ENCODE measurements around the gene CDK11A.
"Not testable (repeated sequence)": the region's sequence is repeated elsewhere in the genome, so short reads cannot be mapped to it uniquely, and the experiment has no call there.

CDK11A gene

DNA sequence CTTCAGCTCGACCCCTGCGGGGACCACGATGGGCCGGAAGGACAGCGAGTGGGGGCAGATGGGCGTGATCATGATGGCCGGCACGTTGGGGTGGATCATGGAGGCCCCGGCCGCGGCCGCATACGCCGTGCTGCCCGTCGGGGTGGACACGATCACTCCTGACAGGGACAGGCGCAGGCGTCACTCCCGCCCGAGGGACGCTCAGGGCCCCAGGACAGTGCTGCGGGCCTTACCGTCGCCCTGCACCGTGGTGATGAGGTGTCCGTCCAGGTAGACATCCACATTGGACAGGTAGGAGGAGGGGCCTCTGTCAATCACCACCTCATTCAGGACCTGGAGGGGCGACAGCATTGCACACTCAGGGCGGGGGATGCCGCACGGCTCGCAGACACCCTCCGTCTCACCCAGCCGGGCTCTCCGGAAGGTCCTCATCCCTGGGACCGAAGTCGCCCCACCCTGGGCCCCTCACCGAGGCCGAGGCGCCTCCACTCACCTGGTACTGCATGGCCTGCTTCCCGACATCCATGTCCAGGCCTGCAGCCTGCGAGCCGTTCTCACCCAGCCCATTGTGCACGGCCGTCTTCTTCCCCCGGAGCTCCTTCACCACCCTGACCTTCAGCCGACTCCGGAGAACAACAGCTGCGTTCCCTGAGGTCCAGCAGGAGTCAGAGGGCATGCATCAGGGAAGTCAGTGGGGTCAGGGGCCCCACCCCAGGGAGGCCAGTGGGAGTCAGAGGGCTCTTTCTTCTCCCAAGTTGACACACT, 30.1 kb upstream of the CDK11A start:
- DNase-seq, result no peak

DNA sequence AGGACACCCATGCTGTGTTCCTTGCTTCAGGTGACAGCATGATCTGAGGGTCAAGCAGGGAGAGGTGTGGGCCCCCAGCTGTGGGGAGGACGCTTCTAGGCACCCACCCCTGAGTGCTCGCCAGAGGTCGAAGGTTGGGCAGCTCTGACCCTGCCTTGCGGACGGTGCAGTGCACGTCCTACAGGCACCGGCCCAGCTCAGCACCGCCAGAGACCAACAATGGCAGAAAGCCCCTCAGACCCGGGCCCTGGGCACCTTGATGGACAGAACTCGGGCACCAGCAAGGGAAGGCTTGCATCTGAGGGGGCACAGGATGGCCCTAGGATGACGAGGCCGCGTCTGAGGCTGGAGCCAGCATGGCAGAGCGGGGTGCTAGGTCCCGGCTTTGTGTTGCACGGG, 29.4 kb upstream of the CDK11A start:
- DNase-seq, result no peak

DNA sequence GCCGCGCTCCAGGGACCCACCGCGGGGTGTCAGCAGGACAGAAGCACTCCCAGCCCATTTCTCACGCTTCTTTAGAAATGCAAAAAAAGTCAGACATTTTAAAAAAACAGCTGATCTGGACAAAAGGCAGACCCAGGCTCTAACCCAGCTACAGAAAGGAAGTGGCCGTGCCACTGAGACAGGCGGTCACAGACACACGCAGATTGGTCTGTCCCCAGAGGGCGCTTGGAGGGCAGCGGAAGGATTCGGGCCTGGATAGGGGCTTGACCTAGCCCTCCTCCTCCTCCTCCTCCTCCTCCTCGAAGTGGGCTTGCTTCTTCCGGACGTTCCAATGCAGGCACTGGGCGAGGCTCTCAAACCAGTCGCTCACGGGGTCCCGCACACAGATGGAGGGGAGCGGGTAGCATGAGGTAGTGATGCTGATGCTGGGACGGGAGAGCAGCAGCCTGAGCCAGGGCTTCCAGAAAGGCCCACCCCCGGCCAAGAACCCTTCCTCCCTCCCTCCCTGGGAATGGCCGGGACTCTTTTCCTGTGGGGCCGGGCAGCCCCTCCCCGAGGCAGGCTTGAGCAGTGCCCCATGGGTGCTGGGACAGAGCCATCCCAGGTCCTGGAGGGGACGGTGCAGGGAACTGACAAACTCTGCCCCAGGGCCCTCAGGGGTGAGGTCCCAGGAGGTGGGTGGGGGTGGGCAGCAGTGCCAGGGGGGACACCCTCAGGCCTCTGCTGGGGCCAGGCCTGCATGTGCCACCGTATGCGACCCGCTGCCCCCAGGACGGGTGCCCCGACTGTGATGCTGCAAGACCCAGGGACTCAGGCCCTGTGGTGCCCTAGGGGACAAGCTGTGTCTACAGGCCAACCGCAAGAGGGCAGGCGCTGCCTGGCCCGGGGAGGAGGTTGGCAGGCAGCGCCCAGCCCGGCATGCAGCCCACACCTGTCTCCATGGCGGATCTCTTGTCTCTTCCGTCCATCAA, 28.8 kb upstream of the CDK11A start:
- DNase-seq, result no peak

DNA sequence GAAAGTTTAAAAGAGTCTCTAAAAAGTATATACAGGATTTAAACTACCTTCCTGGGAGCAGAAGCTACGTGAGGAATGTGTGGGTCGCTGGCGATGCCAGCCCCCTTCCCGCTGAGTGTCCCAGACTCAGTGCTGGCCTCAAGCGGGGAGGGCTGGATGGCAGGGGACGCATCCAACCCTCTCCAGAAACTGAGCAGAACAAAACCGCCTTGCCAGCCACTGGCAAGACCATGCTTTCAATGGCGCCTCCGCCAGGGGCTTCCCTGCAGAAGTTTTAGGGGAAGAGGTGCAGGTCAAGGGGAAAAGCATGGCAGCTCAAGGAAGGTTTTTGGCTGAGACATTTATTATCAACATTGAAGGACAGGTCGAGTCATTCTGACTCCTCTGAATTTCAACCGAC, 28.0 kb upstream of the CDK11A start:
- no peak for DNase-seq

DNA sequence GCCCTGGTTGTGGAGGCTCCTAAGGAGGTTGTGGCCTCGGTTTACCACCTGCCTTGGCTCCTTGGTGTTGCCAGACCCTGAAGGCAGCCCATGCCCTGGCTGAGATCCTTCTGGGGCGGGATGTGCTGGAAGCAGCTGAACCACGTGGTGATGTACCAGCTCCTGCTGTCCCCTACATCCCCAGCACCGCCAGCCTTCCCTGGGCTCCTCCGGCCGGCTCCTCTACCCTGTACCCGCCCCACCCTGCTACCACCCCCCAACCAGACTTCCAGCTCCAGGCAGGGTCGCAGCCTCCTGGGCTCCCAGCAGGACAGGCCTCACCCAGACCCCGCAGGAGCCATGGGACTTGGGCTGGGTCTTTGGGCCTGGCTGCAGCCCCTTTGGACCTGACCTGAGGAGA, 25.8 kb upstream of the CDK11A start:
- DNase-seq, result not testable (repeated sequence)

DNA sequence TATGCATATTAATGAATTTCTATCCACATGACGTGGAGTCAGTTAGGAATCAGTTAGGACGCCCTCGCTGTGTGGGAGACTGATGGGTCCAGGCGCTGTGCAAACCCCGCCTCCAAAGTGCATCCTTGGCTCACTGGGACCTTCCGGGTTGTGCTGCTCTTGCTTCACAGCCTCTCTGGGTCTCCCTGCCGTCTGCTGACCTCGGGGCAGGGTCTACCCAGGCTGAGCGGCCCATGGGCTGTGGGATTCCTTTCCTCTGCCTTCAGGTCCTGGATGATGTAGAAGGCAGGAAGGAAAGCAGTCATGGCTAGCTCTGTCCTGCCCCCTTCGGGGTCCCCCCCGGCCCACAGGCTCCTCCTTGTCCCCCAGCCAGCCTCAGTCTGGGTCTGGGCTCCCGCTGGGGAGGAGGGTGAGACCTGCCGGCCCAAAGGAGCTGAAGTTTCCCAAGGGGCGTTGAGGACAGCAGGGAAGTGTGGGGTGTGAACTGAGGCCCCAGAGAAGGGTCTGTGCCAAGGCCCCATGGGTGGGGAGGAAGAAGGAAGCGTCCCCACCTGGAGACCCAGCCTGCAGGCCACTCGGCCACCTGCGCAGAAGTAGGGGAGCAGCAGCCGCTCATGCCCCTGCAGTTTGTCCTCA, 24.6 kb upstream of the CDK11A start:
- DNase-seq, result no peak

- not testable (repeated sequence) for DNase-seq
These were observed 22.4 kb upstream of the CDK11A start for GRCh38 chr1:1746566-1746909.

DNA sequence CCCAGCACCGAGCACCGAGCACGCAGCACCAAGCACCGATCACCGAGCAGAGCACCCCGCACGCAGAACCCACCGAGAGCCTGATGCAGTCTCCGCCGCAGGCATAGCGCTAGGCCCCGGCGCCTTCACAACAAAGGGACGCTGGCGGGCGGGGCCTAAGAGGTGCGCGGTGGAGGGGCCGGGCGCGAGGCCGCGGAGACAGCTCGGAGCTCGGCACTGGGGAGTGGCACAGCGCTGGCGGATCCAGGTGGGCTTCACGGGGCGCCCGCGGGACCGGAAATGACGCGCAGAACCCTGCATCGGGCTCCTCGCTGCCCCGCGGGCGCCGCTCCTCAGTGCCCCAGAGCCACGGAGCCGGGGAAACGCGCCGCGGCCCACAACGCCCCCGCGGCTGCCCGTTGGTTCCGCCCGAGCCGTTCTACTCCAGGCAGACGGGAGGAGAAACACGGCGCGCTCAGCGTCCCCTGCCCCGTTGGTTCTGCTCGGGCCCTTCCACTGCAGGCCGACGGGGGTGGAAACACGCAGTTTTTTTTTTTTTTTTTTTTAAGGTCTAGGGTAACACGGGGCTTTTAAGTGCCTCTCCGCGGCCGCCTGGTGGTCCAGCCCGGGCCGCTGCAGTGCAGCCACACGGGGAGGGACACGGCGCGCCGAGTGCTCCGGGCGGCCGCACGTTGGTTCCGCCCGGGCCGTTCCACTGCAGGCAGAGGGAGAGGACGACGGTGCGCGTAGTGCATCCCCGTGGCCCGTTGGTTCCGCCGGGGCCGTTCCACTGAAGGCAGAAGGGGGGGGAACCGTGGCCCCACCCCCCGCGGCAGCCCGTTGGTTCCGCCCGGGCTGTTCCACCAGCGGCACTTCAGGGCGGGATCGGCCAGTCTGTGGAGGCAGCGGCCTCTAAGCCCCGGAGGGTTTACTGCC, 21.8 kb upstream of the CDK11A start:
- peak; percentile 57 to 89 (median 70) for DNase-seq

DNA sequence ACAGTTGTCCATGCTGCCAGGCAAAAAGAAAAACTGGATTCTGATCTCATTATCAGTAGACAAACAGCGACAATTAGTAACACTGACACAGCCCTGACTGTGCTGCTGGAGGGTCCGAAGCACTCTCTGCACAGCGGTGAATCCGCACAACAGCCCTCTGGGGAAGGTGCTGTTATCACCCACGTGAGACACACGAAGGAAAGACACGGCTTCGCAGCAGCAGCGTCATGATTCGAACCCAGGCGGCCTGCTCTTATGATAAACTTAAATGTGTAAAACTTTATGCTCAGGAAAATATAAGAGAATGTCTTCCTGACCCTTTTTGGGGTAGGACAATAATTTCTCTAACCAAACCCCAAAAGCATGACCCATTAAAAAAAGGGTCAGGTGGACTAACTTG, 18.4 kb upstream of the CDK11A start:
- DNase-seq, result not testable (repeated sequence)

- not testable (repeated sequence) for DNase-seq
These were observed 16.9 kb upstream of the CDK11A start for GRCh38 chr1:1741013-1741412.

- DNase-seq, result not testable (repeated sequence)
These were observed 14.7 kb upstream of the CDK11A start for GRCh38 chr1:1738799-1739337.

DNA sequence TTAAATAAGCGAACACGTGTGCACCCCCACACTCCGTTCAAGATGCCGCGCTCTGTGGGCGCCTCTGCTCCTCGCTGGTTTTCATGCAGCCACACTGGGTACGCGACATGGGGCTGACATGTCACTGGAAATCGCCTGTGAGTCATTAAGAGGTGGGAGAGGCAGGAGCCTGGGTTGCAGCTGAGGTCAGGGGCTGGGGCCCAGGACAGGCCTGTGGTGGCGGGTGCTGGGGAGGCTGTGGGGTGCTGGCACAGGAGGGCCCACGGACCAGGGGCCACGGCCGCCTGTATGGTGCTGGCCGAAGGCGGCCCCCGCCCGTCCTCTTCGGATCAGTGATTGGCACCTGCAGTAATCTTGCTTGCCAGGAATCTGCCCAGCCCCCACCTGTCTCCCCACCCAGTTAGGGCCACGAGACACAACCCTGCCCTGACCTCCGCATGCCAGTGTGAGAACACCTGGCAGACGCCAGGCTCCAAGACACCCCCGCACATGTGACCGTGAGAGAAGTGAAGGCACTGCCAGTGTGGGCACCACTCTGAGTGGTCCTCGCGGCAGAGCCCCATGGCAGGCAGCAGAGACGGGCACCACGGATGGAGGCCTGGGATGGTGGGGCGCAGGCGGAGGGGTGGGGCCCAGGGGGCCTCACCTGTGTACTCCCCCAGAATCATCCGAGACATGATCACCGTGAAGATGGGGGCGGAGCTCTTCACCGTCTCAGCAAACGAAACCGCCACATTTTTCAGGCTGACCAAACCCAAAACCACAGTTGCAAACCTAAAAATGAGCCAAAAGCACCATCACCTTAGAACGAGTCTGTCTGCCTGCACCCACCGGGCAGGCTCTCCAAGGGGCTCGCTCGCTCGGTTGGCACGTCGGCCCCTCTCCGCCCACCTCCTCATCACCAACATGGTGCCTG, 13.8 kb upstream of the CDK11A start:
- not testable (repeated sequence) for DNase-seq

DNA sequence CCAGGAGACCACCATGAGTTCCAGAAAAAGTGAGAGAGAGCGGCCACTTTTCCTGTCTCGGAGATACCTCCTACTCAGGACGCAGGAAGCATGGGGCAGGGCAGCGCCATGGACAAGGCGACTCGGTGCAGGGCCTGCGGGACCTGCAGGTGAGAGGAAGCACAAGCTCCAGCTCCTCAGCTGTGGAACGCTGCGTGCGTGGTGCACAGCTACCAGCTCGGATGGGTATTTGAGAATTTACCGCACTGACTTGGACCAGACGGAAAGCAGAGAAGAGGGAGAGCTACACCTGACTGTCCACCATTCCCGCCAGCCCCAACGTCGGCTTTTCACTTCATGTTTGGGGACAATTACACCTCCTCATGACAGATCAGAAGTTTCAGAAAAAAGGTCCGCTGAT, 8.2 kb upstream of the CDK11A start:
- DNase-seq, result no peak

DNA sequence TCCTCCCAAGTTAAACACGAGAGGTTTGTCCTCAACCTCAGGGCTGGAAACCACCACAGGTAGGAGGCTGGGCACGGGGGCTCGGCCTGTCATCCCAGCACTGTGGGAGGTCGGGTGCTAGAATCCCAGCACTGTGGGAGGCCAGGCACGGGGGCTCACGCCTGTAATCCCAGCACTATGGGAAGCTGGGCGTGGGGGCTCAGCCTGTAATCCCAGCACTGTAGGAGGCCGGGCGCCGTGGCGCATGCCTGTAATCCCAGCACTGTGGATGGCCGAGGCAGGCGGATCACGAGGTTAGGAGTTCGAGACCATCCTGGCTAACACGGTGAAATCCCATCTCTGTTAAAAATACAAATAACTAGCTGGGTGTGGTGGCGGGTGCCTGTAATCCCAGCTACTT, 6.7 kb upstream of the CDK11A start:
- DNase-seq, result no peak

- not testable (repeated sequence) for DNase-seq
These were observed 6.1 kb upstream of the CDK11A start for GRCh38 chr1:1730230-1730629.

DNA sequence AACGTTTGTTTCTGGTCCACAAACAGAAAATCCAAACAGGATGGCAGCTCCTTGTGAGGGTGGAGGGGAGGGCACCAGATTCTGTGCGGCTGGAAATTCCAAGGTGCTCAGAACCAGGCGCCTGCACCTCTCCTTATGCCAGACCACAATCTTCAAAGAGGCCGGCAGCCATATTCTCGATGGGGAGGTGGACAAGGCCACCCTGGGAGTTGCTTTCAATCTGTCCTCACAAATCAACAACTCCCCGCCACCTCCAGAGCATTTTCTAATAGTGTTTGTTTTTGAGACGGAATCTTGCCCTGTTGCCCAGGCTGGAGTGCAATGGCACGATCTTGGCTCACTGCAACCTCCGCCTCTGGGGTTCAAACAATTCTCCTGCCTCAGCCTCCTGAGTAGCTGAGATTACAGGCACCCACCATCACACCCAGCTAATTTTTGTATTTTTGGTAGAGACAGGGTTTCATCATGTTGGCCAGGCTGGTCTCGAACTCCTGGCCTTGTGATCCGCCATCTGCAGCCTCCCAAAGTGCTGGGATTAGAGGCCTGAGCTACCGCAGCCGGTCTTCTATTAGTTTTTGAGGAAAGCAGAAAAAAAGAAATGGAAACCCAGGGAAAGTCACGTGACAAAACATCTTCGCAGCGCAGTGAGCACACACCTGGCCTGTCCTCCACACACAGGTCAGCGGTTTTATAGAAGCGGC, 5.1 kb upstream of the CDK11A start:
- not testable (repeated sequence) for DNase-seq

GRCh38 chr1:1728308-1729005, 4.3 kb upstream of the CDK11A start:
- DNase-seq, result peak in 2 of 5 donors; percentile 39 to 74

- not testable (repeated sequence) for DNase-seq
These were observed 3.0 kb upstream of the CDK11A start for GRCh38 chr1:1727131-1727651.

GRCh38 chr1:1726088-1726487, 1.9 kb upstream of the CDK11A start:
- DNase-seq, result not testable (repeated sequence)

Measured in T-helper 1 cell (primary cell).